Thyroid gland (tissue), 4 donors: ENCODE measurements around the gene CCBE1.

ENCODE experiments used
- CTCF ChIP-seq, 6 experiments: fragments of 200-600 bp in 3 of 6; fragments of 450-650 bp in 3 of 6; sonication (generic) in 3 of 6; IDR thresholded peaks; one replicate each; pipeline ENCODE4 v1.5.1; 2016 to 2019; ENCODE audit warnings: antibody characterized with exemption in 6 of 6, mild to moderate bottlenecking in 2 of 6, inconsistent platforms in 1 of 6, moderate library complexity in 1 of 6
- POLR2A ChIP-seq, 2 donors: fragments of 450-650 bp; IDR thresholded peaks; one replicate each; pipeline ENCODE4 v1.6.1; 2017; ENCODE audit warnings: antibody characterized with exemption in 2 of 2, mild to moderate bottlenecking in 2 of 2, moderate library complexity in 1 of 2

DNA sequence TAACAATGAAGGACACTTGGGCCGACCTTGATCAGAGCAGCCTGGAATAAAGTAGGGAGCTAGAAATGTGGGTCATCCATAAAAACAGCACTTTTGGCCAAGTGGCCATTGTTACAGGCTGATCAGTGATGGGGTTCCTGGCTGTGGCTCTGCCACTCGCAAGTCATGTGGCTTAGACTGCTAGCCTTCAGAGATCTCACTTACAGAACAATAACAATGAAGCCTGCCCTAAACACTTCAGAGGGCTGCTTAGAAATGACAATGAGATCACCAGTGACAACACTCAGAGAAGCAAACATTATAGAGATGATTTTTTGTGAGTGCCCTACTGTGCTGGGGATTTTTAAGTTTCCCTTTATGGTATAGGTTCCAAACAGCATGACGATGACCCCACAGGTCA lies 230.2 kb downstream of the CCBE1 start:
- TF ChIP-seq CTCF (IDR thresholded peaks at IDR 0.05) (no peak), POLR2A (IDR thresholded peaks at IDR 0.05) (no peak)
